NCI-H526 (cell line): ENCODE measurements around the gene F2RL1.
"Not testable (repeated sequence)": the region's sequence is repeated elsewhere in the genome, so short reads cannot be mapped to it uniquely, and the experiment has no call there.

Source experiments
- DNase-seq, 2 experiments: peaks; one replicate each; lab custom pipeline; 2025; lab: John Stamatoyannopoulos, UW

F2RL1 gene, protein sequence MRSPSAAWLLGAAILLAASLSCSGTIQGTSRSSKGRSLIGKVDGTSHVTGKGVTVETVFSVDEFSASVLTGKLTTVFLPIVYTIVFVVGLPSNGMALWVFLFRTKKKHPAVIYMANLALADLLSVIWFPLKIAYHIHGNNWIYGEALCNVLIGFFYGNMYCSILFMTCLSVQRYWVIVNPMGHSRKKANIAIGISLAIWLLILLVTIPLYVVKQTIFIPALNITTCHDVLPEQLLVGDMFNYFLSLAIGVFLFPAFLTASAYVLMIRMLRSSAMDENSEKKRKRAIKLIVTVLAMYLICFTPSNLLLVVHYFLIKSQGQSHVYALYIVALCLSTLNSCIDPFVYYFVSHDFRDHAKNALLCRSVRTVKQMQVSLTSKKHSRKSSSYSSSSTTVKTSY

GRCh38 chr5:76818844-76819831 is at the start of gene F2RL1:
TSS of gene F2RL1 (plus strand) at chr5:76819030. CDS start at chr5:76819183, 153 bp downstream.
- DNase-seq: peak; percentile 78 to 89

GRCh38 chr5:76771041-76771440 is 47.8 kb upstream of the F2RL1 start:
- not testable (repeated sequence) for DNase-seq

- no peak for DNase-seq
Observed at GRCh38 chr5:76771705-76772405, 47.0 kb upstream of the F2RL1 start.

- no peak for DNase-seq
Observed at GRCh38 chr5:76775921-76776320, 42.9 kb upstream of the F2RL1 start.

- DNase-seq: no peak
Observed at GRCh38 chr5:76776391-76776790, 42.4 kb upstream of the F2RL1 start.

DNA sequence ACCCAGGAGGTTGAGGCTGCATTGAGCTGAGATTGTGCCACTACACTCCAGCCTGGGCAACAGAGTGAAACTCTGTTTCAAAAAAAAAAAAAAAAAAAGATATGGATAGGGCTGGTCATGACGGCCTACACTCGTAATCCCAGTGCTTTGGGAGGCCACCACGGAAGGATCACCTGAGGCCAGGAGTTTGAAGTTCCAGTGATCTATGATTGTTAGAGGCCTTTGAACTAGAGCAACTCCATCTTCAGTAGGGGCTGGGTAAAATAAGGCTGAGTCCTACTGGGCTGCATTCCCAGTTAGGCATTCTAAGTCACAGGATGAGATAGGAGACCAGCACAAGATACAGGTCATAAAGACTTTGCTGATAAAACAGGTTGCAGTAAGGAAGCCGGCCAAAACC is 38.2 kb upstream of the F2RL1 start:
- not testable (repeated sequence) for DNase-seq

DNA sequence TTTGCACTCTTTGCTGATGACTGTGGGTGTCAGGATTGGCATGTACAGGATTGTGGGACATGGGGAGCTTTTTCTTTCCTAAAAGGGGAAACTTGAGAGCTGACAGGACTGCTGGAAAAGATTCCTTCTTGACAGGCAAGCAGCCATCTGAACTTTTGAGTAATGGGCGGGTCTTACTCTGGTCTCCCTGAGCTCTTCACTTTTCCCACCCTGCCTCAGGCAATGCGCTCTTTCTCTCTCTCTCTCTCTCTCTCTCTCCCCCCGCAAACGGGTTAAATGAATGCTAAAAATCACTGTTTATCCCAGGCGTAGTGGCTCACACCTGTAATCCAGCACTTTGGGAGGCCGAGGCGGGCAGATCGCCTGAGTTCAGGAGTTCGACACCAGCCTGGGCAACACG is 37.1 kb upstream of the F2RL1 start:
- no peak for DNase-seq

GRCh38 chr5:76782444-76782843 is 36.4 kb upstream of the F2RL1 start:
- DNase-seq: no peak

DNA sequence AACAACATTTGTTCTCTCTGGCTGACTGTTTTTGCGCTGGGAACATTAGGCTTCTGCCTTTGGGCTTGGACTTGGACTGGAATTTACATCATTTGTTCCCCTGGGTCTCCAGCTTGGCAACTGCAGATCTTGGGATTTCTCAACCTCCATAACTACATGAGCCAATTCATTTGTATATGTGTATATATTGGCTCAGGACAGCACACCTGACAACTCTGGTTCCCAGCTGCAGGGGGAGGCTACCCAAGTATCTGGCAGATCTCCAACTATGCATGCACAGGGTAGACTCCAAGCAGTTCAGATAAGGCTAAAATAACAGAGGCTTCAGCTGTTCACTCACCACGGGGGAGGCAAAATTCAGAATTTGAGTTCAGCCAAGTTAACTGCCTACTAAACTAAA is 31.6 kb upstream of the F2RL1 start:
- peak in 1 of 2 experiments; percentile 2 for DNase-seq

GRCh38 chr5:76788362-76788761 is 30.5 kb upstream of the F2RL1 start:
- DNase-seq: no peak

GRCh38 chr5:76789275-76789674 is 29.6 kb upstream of the F2RL1 start:
- not testable (repeated sequence) for DNase-seq

- DNase-seq: no peak
Observed at GRCh38 chr5:76789991-76790581, 28.7 kb upstream of the F2RL1 start.

GRCh38 chr5:76790632-76791290 is 28.1 kb upstream of the F2RL1 start:
- DNase-seq: no peak

GRCh38 chr5:76791461-76791860 is 27.4 kb upstream of the F2RL1 start:
- DNase-seq: no peak

DNA sequence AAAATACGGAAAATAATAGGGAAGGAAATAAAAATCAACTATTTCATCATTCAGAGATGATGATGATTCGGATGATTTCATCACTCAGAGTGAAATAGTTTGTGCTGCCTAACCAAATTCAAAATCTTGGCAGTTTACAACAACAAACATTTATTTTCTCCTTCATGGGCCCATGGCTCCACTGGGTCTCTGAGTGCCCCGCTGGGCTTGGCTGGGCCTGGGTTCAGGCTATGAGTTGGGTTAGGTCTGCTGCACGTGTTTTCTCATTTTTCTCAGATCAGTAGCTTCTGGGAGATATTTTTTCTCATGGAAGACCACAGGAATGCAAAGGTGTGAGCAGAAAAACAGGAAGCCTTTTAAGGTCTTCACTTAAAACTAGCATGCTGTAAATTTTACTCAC is 24.0 kb upstream of the F2RL1 start:
- no peak for DNase-seq

- DNase-seq: no peak
Observed at GRCh38 chr5:76799588-76799987, 19.2 kb upstream of the F2RL1 start.

DNA sequence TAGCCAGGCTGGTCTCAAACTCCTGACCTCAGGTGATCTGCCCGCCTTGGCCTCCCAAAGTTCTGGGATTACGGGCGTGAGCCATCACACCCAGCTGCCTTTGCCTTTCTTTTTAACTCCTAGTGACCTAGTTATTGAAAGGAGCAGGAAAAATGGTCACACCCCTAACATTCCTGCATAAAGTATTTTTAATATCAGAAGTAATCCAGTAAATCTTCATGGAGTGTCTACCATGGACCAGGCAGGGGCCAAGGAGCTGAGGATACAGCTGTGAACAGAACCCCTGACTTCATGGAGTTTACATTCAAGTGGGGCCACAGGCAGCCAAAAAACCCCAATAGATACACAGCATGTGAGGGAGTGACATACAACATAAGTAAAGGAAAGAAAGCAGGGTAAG is 18.3 kb upstream of the F2RL1 start:
- DNase-seq: no peak

GRCh38 chr5:76801159-76801802 is 17.5 kb upstream of the F2RL1 start:
- DNase-seq: no peak

DNA sequence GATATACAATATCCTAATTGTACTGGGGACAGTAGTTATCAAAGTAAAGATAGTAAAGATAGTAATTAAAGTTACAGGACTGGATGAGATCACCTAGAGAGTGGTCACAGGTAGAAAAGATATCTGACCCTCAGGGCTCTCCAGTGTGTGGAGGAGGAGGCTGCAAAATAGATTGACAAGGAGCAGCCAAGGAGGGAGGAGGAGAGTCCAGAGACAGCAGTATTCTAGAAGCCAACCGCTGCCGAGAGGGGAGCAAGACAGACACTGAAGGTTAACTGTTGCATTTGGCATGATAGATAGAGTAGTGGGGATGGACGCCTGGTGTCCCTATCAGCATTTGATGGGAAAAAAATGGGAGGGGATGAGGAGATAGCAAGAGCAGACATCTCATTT is 17.0 kb upstream of the F2RL1 start:
- no peak for DNase-seq

DNA sequence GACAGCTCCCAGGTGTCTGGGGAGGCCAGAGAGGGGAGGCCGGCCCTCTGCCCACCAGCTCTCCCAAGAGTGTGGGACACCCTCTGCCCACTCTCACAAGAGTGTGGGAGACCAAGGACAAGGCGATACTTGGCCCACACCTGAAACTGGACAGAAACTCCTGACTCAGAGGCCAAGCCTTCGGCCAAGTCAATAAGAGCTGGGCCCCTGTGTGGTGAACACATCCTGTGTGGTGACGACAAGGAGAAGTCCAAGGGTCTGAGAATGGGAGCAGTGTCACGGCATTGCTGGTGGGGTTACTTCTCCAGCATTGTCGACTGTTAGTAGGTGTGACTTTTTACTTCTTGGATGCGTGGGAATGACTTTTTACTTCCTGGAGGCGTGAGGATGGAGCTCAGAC is 14.6 kb upstream of the F2RL1 start:
- DNase-seq: no peak
